Measurements from ENCODE around the gene NXF1.
"Not testable (repeated sequence)": the region's sequence is repeated elsewhere in the genome, so short reads cannot be mapped to it uniquely, and the experiment has no call there.

NXF1 gene

GRCh38 chr11:62831520-62832335 is 26.5 kb upstream of the NXF1 start, which contains the start of gene STX5:
TSS of gene STX5 (minus strand) at chr11:62832051. CDS start at chr11:62831243, 808 bp downstream.
- peak; percentile 90 for DNase-seq

- DNase-seq = no peak
These were observed 25.8 kb upstream of the NXF1 start for GRCh38 chr11:62830904-62831519.

- DNase-seq = not testable (repeated sequence)
These were observed 22.9 kb upstream of the NXF1 start for GRCh38 chr11:62828130-62828529.

- no peak for DNase-seq
These were observed 18.4 kb upstream of the NXF1 start for GRCh38 chr11:62823677-62824076.

GRCh38 chr11:62817129-62817528 is 11.9 kb upstream of the NXF1 start:
- no peak for DNase-seq

GRCh38 chr11:62816557-62816956 is 11.3 kb upstream of the NXF1 start:
- no peak for DNase-seq

- no peak for DNase-seq
These were observed 6.4 kb upstream of the NXF1 start for GRCh38 chr11:62811659-62812058.

- DNase-seq = no peak
These were observed 5.5 kb upstream of the NXF1 start for GRCh38 chr11:62810748-62811147.

- no peak for DNase-seq
These were observed 1.4 kb upstream of the NXF1 start for GRCh38 chr11:62806611-62807121.

- DNase-seq = no peak
These were observed 761 bp upstream of the NXF1 start for GRCh38 chr11:62805961-62806441.

- no peak for DNase-seq
These were observed 747 bp downstream of the NXF1 start for GRCh38 chr11:62804310-62805075.

GRCh38 chr11:62801071-62801470 is 4.2 kb downstream of the NXF1 start:
- DNase-seq = no peak

GRCh38 chr11:62799486-62799885 is 5.8 kb downstream of the NXF1 start:
- no peak for DNase-seq

- DNase-seq = no peak
These were observed 9.0 kb downstream of the NXF1 start for GRCh38 chr11:62796281-62796680.

- DNase-seq = no peak
These were observed 11.0 kb downstream of the NXF1 start for GRCh38 chr11:62794201-62794775.

- no peak for DNase-seq
These were observed 13.1 kb downstream of the NXF1 start for GRCh38 chr11:62792202-62792575.

- DNase-seq = peak; percentile 27
These were observed 13.6 kb downstream of the NXF1 start, which contains the start of gene TMEM223 for GRCh38 chr11:62791501-62792201. TSS of gene TMEM223 (minus strand) at chr11:62792006. CDS start at chr11:62791994, 12 bp downstream.

GRCh38 chr11:62789576-62789975 is 15.7 kb downstream of the NXF1 start:
- DNase-seq = no peak

GRCh38 chr11:62788991-62789390 is 16.2 kb downstream of the NXF1 start:
- no peak for DNase-seq

- peak; percentile 80 for DNase-seq
These were observed 18.1 kb downstream of the NXF1 start, which contains the start of gene TMEM179B for GRCh38 chr11:62787005-62787759. TSS of gene TMEM179B (plus strand) at chr11:62787402. CDS start at chr11:62787432, 30 bp downstream.

GRCh38 chr11:62786318-62787004 is 18.8 kb downstream of the NXF1 start:
- DNase-seq = peak; percentile 8

Data from DMS 273 treated with DMSO at 0.1 percent for 48 hours (cell line).